HG03045 (cell line): ENCODE results near the gene NME4.
A peak's percentile ranks its signal among the peaks of the same experiment; 100 is the strongest.
"Not testable (repeated sequence)": the region's sequence is repeated elsewhere in the genome, so short reads cannot be mapped to it uniquely, and the experiment has no call there.

Experiments
- ATAC-seq: cut with Tn5 transposase; IDR thresholded peaks from one replicate; pipeline ENCODE4 v1.9.1; 2021; ENCODE audit warnings: mild to moderate bottlenecking, moderate library complexity; ENCODE audit not compliant: unreplicated experiment

The NME4 gene

GRCh38 chr16:396199-396598 is 800 bp upstream of the NME4 start:
- no peak for ATAC-seq

GRCh38 chr16:396605-397004 is 394 bp upstream of the NME4 start:
- ATAC-seq = no peak

GRCh38 chr16:397736-398332 is 835 bp downstream of the NME4 start:
- no peak for ATAC-seq

GRCh38 chr16:398561-399339 is 1.8 kb downstream of the NME4 start:
- no peak for ATAC-seq

- no peak for ATAC-seq
Observed at GRCh38 chr16:399340-400019, 2.5 kb downstream of the NME4 start.

GRCh38 chr16:400061-400591 is 3.1 kb downstream of the NME4 start:
- no peak for ATAC-seq

- peak; percentile 64 for ATAC-seq
Observed at GRCh38 chr16:401468-402348, 4.7 kb downstream of the NME4 start, which contains the start of gene DECR2. DECR2 (plus strand) TSS chr16:401885; CDS start chr16:401964, 79 bp downstream.

GRCh38 chr16:404971-405486 is 8.0 kb downstream of the NME4 start:
- ATAC-seq = no peak

- no peak for ATAC-seq
Observed at GRCh38 chr16:405548-406506, 8.8 kb downstream of the NME4 start.

- ATAC-seq = no peak
Observed at GRCh38 chr16:407253-407652, 10.3 kb downstream of the NME4 start.

GRCh38 chr16:410516-411178 is 13.6 kb downstream of the NME4 start:
- ATAC-seq = no peak

- ATAC-seq = no peak
Observed at GRCh38 chr16:411576-412265, 14.7 kb downstream of the NME4 start.

GRCh38 chr16:414395-415169 is 17.6 kb downstream of the NME4 start:
- no peak for ATAC-seq

GRCh38 chr16:415170-415498 is 18.1 kb downstream of the NME4 start:
- not testable (repeated sequence) for ATAC-seq

GRCh38 chr16:422179-422578 is 25.2 kb downstream of the NME4 start:
- not testable (repeated sequence) for ATAC-seq

- ATAC-seq = no peak
Observed at GRCh38 chr16:424033-424622, 27.1 kb downstream of the NME4 start.

- ATAC-seq = no peak
Observed at GRCh38 chr16:424623-425081, 27.7 kb downstream of the NME4 start.
